ENCODE results near the gene FEM1A. TPM values are rescaled to one million over a fixed set of nuclear protein-coding genes. Genes with fewer than 3 reads are reported as not detected.
"Not testable (repeated sequence)": the region's sequence is repeated elsewhere in the genome, so short reads cannot be mapped to it uniquely, and the experiment has no call there.

FEM1A gene
- total and polyA plus RNA-seq, 8 donors = 3.5 to 30.7 (median 9.0) TPM

GRCh38 chr19:4775627-4776152 is 15.8 kb upstream of the FEM1A start:
- peaks cover 0 to 3% (median under 1%) of the 10 kb centered on the region in 4 donors for H3K9me3 ChIP-seq
- H3K27me3 ChIP-seq = peaks cover 0 to 55% (median 0%) of the 10 kb centered on the region in 3 donors
- no peak overlapping the region for H3K4me3 ChIP-seq
- intact Hi-C loops (cut with DNase I; ENCODE audit: low total_unique reads) = no loop called here
- H3K27ac ChIP-seq = no peak overlapping the region
- H3K4me1 ChIP-seq = no peaks in the 10 kb centered on the region
- no peaks in the 10 kb centered on the region for H3K36me3 ChIP-seq
- WGBS, 5 donors = 50 to 63% (median 58%) methylated on average over 5 of the region's 5 CpGs
- TF ChIP-seq POLR2AphosphoS5 (IDR thresholded peaks at IDR 0.05) (no peak), POLR2A (IDR thresholded peaks at IDR 0.05) (no peak), CTCF (IDR thresholded peaks at IDR 0.05) (no peak), EP300 (IDR thresholded peaks at IDR 0.05) (no peak)
- no peak for DNase-seq

- no peak overlapping the region for H3K4me3 ChIP-seq
- H3K4me1 ChIP-seq = no peaks in the 10 kb centered on the region
- H3K36me3 ChIP-seq = no peaks in the 10 kb centered on the region
- no peak for DNase-seq
- H3K27me3 ChIP-seq = peaks cover 0 to 58% (median 0%) of the 10 kb centered on the region in 3 donors
- TF ChIP-seq POLR2AphosphoS5 (IDR thresholded peaks at IDR 0.05) = no peak
- TF ChIP-seq POLR2A (IDR thresholded peaks at IDR 0.05) = no peak
- no peak for TF ChIP-seq CTCF (IDR thresholded peaks at IDR 0.05)
- no peak for TF ChIP-seq EP300 (IDR thresholded peaks at IDR 0.05)
- H3K9me3 ChIP-seq = peaks cover 0 to 6% (median 2%) of the 10 kb centered on the region in 4 donors
- no peak overlapping the region for H3K27ac ChIP-seq
- intact Hi-C loops (cut with DNase I; ENCODE audit: low total_unique reads) = no loop called here
- WGBS, 5 donors = 38 to 48% (median 44%) methylated on average over 14 of the region's 14 CpGs
Observed at GRCh38 chr19:4776436-4777211, 14.9 kb upstream of the FEM1A start.

GRCh38 chr19:4778124-4778523 is 13.4 kb upstream of the FEM1A start:
- intact Hi-C loops (cut with DNase I; ENCODE audit: low total_unique reads); H3K36me3 ChIP-seq; H3K9me3 ChIP-seq; H3K4me3 ChIP-seq; H3K4me1 ChIP-seq; H3K27ac ChIP-seq; DNase-seq: not testable (repeated sequence)
- peaks cover 0 to 67% (median 0%) of the 10 kb centered on the region in 3 donors for H3K27me3 ChIP-seq
- WGBS, 5 donors = 78 to 86% (median 83%) methylated on average over 5 of the region's 5 CpGs

GRCh38 chr19:4780860-4781259 is 10.7 kb upstream of the FEM1A start:
- no peak for DNase-seq
- no peak for TF ChIP-seq POLR2A (IDR thresholded peaks at IDR 0.05)
- TF ChIP-seq POLR2AphosphoS5 (IDR thresholded peaks at IDR 0.05) = no peak
- no peak for TF ChIP-seq CTCF (IDR thresholded peaks at IDR 0.05)
- no peak for TF ChIP-seq EP300 (IDR thresholded peaks at IDR 0.05)
- Histone ChIP-seq H3K4me1 (peaks cover 0 to 9% (median 3%) of the 10 kb centered on the region in 4 donors), H3K36me3 (no peaks in the 10 kb centered on the region), H3K9me3 (peaks cover 0 to 6% (median 2%) of the 10 kb centered on the region in 4 donors), H3K27me3 (peaks cover 0 to 74% (median 6%) of the 10 kb centered on the region in 3 donors), H3K27ac (no peak overlapping the region), H3K4me3 (no peak overlapping the region)
- WGBS, 5 donors = 75 to 81% (median 79%) methylated on average over 6 of the region's 6 CpGs
- intact Hi-C loops (cut with DNase I; ENCODE audit: low total_unique reads) = no loop called here

GRCh38 chr19:4781801-4782200 is 9.7 kb upstream of the FEM1A start:
- H3K36me3 ChIP-seq = no peaks in the 10 kb centered on the region
- H3K9me3 ChIP-seq = peaks cover 0 to 6% (median 2%) of the 10 kb centered on the region in 4 donors
- no peak overlapping the region for H3K4me3 ChIP-seq
- peaks cover 0 to 65% (median 6%) of the 10 kb centered on the region in 3 donors for H3K27me3 ChIP-seq
- TF ChIP-seq CTCF (IDR thresholded peaks at IDR 0.05) (no peak), EP300 (IDR thresholded peaks at IDR 0.05) (no peak), POLR2A (IDR thresholded peaks at IDR 0.05) (no peak), POLR2AphosphoS5 (IDR thresholded peaks at IDR 0.05) (no peak)
- H3K4me1 ChIP-seq = peaks cover 0 to 9% (median 3%) of the 10 kb centered on the region in 4 donors
- 35 to 56% (median 54%) methylated on average over 3 of the region's 3 CpGs for WGBS, 5 donors
- intact Hi-C loops (cut with DNase I; ENCODE audit: low total_unique reads) = no loop called here
- H3K27ac ChIP-seq = no peak overlapping the region
- DNase-seq = no peak

GRCh38 chr19:4786412-4787016 is 5.0 kb upstream of the FEM1A start:
- Histone ChIP-seq H3K4me1 (peaks cover 0 to 12% (median 4%) of the 10 kb centered on the region in 4 donors), H3K27me3 (peaks cover 0 to 41% (median 6%) of the 10 kb centered on the region in 3 donors)
- WGBS, 5 donors = 76 to 83% (median 80%) methylated on average over 5 to 6 of the region's 6 CpGs
- DNase-seq, H3K36me3 ChIP-seq, H3K4me3 ChIP-seq, H3K9me3 ChIP-seq, H3K27ac ChIP-seq: not testable (repeated sequence)
- intact Hi-C loops (cut with DNase I; ENCODE audit: low total_unique reads) = loop anchor here (5.0 kb wide), 1 partner anchor 49 kb away; no protein-coding TSS in a partner anchor
